Muscle layer of colon (tissue), 2 donors: ENCODE measurements around the gene FGG.
"Not testable (repeated sequence)": the region's sequence is repeated elsewhere in the genome, so short reads cannot be mapped to it uniquely, and the experiment has no call there.

Experiments
- H3K27ac ChIP-seq: one replicate; pipeline ENCODE4 v1.7.0; 2013; ENCODE audit warnings: low read depth, mild to moderate bottlenecking, low read length, moderate library complexity
- H3K27me3 ChIP-seq, 2 donors: one replicate each; pipeline ENCODE4 v1.7.0; 2013; ENCODE audit warnings: low read length in 2 of 2, mild to moderate bottlenecking in 2 of 2; ENCODE audit not compliant: insufficient read depth in 2 of 2, control insufficient read depth in 1 of 2
- H3K36me3 ChIP-seq: one replicate; pipeline ENCODE4 v1.7.0; 2013; ENCODE audit warnings: mild to moderate bottlenecking, low read length; ENCODE audit not compliant: insufficient read depth
- H3K4me1 ChIP-seq: one replicate; pipeline ENCODE4 v1.7.0; 2013; ENCODE audit warnings: mild to moderate bottlenecking, low read length; ENCODE audit not compliant: insufficient read depth
- H3K4me3 ChIP-seq, 2 donors: one replicate each; pipeline ENCODE4 v1.7.0; 2013; ENCODE audit warnings: low read length in 2 of 2, low read depth in 1 of 2, mild to moderate bottlenecking in 1 of 2, moderate library complexity in 1 of 2
- H3K9ac ChIP-seq: one replicate; pipeline ENCODE4 v1.7.0; 2013; ENCODE audit warnings: low read length
- H3K9me3 ChIP-seq: one replicate; pipeline ENCODE4 v1.7.0; 2013; ENCODE audit warnings: mild to moderate bottlenecking, low read length
- donor health status: abdominal sarcoma.
- donor health status: Adenocarcinoma of cecum.

FGG gene

GRCh38 chr4:154609532-154609931 is 2.9 kb downstream of the FGG start:
- Histone ChIP-seq H3K9me3 (no peaks in the 10 kb centered on the region), H3K27ac (no peak overlapping the region), H3K4me1 (no peaks in the 10 kb centered on the region), H3K27me3 (no peaks in the 10 kb centered on the region), H3K9ac (no peak overlapping the region), H3K4me3 (no peak overlapping the region), H3K36me3 (no peaks in the 10 kb centered on the region)

- Histone ChIP-seq H3K4me1 (no peaks in the 10 kb centered on the region), H3K9me3 (no peaks in the 10 kb centered on the region), H3K27ac (no peak overlapping the region)
Measured at GRCh38 chr4:154608361-154609252, 3.8 kb downstream of the FGG start.

DNA sequence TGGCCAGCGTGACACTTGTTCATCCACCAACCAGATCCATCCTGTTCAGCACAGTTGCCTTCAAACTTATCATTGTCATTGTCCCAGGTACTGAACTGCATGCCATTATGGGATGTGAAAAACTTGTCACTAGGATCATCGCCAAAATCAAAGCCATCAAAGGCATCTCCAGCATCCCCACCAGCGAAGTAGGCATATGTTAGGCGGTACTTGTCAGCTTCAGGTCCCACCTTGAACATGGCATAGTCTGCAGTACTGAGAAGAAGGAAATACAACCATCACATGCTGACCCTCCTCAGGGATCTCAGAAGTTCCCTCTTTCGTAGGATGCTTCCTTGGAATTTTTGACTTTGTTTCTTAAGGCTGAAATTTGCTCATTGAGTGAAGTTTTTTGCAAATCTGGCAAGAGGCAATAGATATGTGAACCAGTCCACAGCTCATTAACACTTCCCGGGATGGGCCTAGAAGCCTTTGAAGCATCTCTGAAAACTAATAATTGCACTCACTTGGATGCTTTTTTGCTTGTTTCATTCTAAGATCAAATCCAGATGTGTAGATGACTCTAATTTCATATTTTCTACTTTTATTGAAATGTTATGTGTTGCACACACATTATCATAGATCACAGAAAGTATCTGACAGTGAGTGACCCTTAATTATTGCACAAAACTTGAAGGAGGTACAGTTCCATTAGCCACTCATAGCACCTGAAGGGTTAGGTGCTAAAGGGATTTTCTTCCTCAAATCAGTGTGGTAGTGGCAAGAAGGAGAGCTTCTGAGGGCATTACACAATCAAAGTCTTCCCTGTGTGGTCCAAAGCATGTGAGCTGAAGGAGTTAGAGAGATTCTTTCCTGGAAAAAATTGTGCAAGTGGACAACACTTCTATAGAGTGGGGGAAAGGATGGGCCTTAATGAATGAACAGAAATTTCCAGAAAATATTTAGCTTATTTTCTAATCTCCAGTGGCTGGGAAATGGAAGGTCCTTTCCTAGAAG is 5.4 kb downstream of the FGG start:
- Histone ChIP-seq H3K4me3 (no peak overlapping the region), H3K27me3 (no peaks in the 10 kb centered on the region), H3K9me3 (no peaks in the 10 kb centered on the region), H3K9ac (no peak overlapping the region), H3K4me1 (no peaks in the 10 kb centered on the region), H3K27ac (no peak overlapping the region), H3K36me3 (no peaks in the 10 kb centered on the region)

More at GRCh38 chr4:154608361-154609252, 3.8 kb downstream of the FGG start:
- no peak overlapping the region for H3K4me3 ChIP-seq
- H3K27me3 ChIP-seq: no peaks in the 10 kb centered on the region
- H3K9ac ChIP-seq: no peak overlapping the region
- H3K36me3 ChIP-seq: no peaks in the 10 kb centered on the region

DNA sequence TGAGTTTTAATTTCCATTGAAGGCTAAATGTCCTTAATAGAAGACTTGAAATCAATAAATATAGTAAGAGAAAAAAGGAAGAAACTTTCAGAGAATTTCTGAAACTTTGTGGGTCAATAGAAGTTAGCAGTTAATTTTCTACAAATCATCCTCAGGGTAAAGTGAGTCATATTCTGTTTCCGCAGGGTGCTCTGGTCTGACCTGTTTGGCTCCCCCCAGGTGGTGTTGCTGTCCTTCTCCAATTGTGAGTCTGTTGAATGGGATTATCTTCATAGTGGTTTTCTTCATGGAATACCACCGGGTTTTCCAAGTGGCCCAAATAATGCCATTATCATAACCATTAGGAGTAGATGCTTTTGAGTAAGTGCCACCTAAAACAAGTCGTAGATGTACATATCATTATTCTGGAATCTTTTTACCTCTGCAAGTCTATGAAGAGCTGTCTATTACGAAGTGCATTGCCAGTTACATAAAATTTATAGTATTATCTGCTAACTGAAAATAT is 7.7 kb downstream of the FGG start:
- Histone ChIP-seq H3K4me3 (no peak overlapping the region), H3K27me3 (no peaks in the 10 kb centered on the region), H3K9me3 (no peaks in the 10 kb centered on the region), H3K9ac (no peak overlapping the region), H3K27ac (no peak overlapping the region), H3K36me3 (no peaks in the 10 kb centered on the region), H3K4me1 (no peaks in the 10 kb centered on the region)

DNA sequence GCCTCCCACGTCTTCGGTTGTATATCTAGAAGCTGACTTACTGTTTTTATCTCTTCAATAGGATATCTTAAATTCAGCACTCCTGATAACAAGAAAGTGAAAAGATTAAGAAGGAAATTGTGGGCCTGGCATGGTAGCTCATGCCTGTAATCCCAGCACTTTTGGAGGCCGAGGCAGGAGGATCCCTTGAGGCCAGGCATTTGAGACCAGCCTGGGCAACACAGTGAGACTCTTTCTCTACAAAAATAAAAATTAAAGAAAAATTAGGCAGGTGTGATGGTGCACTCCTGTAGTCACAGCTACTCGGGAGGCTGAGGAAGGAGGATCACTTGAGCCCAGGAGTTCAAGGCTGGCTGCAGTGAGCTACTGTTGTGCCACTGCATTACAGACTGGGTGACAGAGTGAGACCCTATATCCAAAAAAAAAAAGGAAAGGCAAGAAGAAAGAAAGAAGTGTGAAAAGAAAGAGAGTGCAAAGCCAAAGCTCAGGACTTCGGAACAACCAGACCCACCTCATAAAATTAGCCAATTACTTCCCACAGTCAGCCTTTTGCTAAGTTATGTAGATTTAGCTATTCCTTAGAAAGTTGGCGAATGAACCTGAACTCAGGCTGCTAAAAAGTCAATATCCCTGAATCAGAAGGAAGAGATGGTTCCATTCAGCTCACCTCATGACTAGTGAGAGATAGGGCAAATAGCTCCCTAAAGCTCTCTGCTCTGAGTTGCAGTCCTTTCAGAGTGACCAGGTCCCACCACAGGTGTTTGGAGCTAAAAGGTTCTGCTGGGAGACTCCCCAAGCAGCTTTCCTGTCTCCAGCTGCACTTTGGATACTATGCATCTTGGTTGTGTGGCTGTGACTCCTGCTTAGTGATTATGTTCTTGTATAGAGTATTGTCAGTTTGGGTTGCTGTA is 9.2 kb downstream of the FGG start:
- no peaks in the 10 kb centered on the region for H3K36me3 ChIP-seq
- H3K9ac ChIP-seq: no peak overlapping the region

GRCh38 chr4:154602404-154603020 is 9.9 kb downstream of the FGG start:
- no peak overlapping the region for H3K27ac ChIP-seq
- no peak overlapping the region for H3K4me3 ChIP-seq
- H3K27me3 ChIP-seq: no peaks in the 10 kb centered on the region
- no peaks in the 10 kb centered on the region for H3K9me3 ChIP-seq
- H3K9ac ChIP-seq: no peak overlapping the region
- no peaks in the 10 kb centered on the region for H3K4me1 ChIP-seq
- no peaks in the 10 kb centered on the region for H3K36me3 ChIP-seq

More for the DNA sequence above, 9.2 kb downstream of the FGG start:
- H3K9me3 ChIP-seq: no peaks in the 10 kb centered on the region
- no peaks in the 10 kb centered on the region for H3K4me1 ChIP-seq
- no peak overlapping the region for H3K4me3 ChIP-seq
- no peak overlapping the region for H3K27ac ChIP-seq
- H3K27me3 ChIP-seq: no peaks in the 10 kb centered on the region

DNA sequence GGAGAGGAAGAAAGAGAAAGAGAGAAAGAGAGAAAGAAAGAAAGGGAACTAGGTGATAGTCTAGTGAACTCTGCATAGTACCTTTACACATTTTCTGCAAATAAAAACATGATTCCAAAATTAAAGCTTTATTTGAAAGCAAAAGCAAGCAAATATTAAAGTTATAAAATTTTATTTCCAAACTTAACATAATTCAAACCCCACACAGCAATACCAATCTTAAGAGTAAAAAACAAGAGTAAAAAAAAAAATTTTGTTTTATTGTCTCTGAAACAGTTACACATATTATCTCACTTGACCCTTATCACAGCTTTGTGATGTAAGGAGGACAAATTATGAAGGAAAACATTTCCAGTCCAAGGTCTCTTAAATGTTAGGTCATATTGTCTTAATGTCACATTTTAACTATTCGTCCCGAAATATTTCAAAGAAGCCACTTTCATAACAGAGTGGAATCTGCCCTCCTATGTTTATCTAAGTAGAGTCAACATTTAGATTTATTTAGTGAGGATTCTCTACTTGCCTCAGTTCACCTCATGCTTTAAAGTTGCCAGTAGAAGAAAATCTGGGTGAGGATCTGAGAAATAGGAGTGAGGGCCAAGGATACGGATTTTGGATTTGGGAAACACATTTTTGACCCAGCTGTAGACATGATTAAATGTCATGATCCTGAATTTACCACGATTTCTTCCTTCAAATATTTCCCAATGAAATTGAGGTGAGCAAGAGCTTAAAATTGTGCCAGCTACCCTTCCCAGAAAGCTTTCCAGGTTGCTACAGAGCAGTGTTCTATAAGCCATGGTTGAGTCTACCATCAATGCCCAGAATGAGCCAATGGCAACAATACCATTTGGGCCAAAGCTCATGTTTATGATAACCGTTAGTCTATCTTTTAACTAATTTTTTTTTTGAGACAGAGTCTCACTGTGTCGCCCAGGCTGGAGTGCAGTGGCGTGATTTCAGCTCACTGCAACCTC is 14.4 kb downstream of the FGG start:
- H3K27me3 ChIP-seq: no peaks in the 10 kb centered on the region
- H3K4me3 ChIP-seq: no peak overlapping the region
- H3K9me3 ChIP-seq: no peaks in the 10 kb centered on the region
- no peak overlapping the region for H3K9ac ChIP-seq
- no peak overlapping the region for H3K27ac ChIP-seq
- H3K36me3 ChIP-seq: no peaks in the 10 kb centered on the region
- no peaks in the 10 kb centered on the region for H3K4me1 ChIP-seq

GRCh38 chr4:154597281-154597680 is 15.2 kb downstream of the FGG start:
- not testable (repeated sequence) for H3K9ac ChIP-seq, H3K27ac ChIP-seq, H3K36me3 ChIP-seq, H3K27me3 ChIP-seq, H3K9me3 ChIP-seq, H3K4me1 ChIP-seq, H3K4me3 ChIP-seq

- Histone ChIP-seq H3K9ac (no peak overlapping the region), H3K27ac (no peak overlapping the region), H3K36me3 (no peaks in the 10 kb centered on the region), H3K27me3 (no peaks in the 10 kb centered on the region), H3K4me3 (no peak overlapping the region), H3K9me3 (no peaks in the 10 kb centered on the region), H3K4me1 (no peaks in the 10 kb centered on the region)
Measured at GRCh38 chr4:154595807-154596206, 16.6 kb downstream of the FGG start.

GRCh38 chr4:154594343-154594742 is 18.1 kb downstream of the FGG start:
- not testable (repeated sequence) for H3K36me3 ChIP-seq, H3K4me3 ChIP-seq, H3K27me3 ChIP-seq, H3K9me3 ChIP-seq, H3K4me1 ChIP-seq, H3K27ac ChIP-seq, H3K9ac ChIP-seq
